ENCODE data around the gene NKAIN1.

GRCh38 chr1:31183126-31183525 is 56.6 kb downstream of the NKAIN1 start:
- no peak for TF ChIP-seq MAX (IDR thresholded peaks at IDR 0.05)
- no peak for TF ChIP-seq POLR2A (IDR thresholded peaks at IDR 0.05; ENCODE audit: borderline replicate concordance, extremely low read depth, insufficient read depth, insufficient read length)
- TF ChIP-seq CTCF (IDR thresholded peaks at IDR 0.05 in 2 of 3, conservative IDR thresholded peaks at IDR 0.05 in 1 of 3; ENCODE audit: borderline replicate concordance in 1 of 3, insufficient read depth in 1 of 3, low read depth in 2 of 3, low read length in 2 of 3) = no peak
- no peak for TF ChIP-seq EZH2 (IDR thresholded peaks at IDR 0.05)
- TF ChIP-seq RAD21 (IDR thresholded peaks at IDR 0.05; ENCODE audit: low read depth) = no peak
- no peak for TF ChIP-seq SP1 (IDR thresholded peaks at IDR 0.05; ENCODE audit: low read depth)
- no peak for TF ChIP-seq REST (IDR thresholded peaks at IDR 0.05; ENCODE audit: low read depth)
- no peak for TF ChIP-seq ELF1 (IDR thresholded peaks at IDR 0.05; ENCODE audit: borderline replicate concordance, low read depth)
- no peak for TF ChIP-seq ZNF274 (IDR thresholded peaks at IDR 0.05; ENCODE audit: low read depth, low read length)
- TF ChIP-seq EZH2phosphoT487 (IDR thresholded peaks at IDR 0.05; ENCODE audit: borderline replicate concordance) = no peak
- TF ChIP-seq CBX3 (IDR thresholded peaks at IDR 0.05; ENCODE audit: low read depth) = no peak
- no peak for TF ChIP-seq ATF3 (IDR thresholded peaks at IDR 0.05)
- TF ChIP-seq POLR2AphosphoS5 (IDR thresholded peaks at IDR 0.05; ENCODE audit: low read depth, low read length) = no peak
- no peak for TF ChIP-seq EGR1 (IDR thresholded peaks at IDR 0.05; ENCODE audit: low read depth)
